ENCODE data around the gene NPAP1.
"Not testable (repeated sequence)": the region's sequence is repeated elsewhere in the genome, so short reads cannot be mapped to it uniquely, and the experiment has no call there.

NPAP1 gene

GRCh38 chr15:24675332-24676144 is at the start of gene NPAP1:
NPAP1 (plus strand) TSS chr15:24675775; CDS start chr15:24675868, 93 bp downstream.
- H3K27me3 Mint-ChIP-seq = no peaks in the 10 kb centered on the region

GRCh38 chr15:24627443-24627842 is 48.1 kb upstream of the NPAP1 start:
- peaks cover 19% of the 10 kb centered on the region for H3K9me3 Mint-ChIP-seq
- H3K4me3 Mint-ChIP-seq = no peak overlapping the region
- H3K27ac Mint-ChIP-seq = no peak overlapping the region
- no peaks in the 10 kb centered on the region for H3K27me3 Mint-ChIP-seq
- no peaks in the 10 kb centered on the region for H3K4me1 Mint-ChIP-seq (ENCODE audit: low read depth)
- H3K36me3 Mint-ChIP-seq (ENCODE audit: low read depth) = no peaks in the 10 kb centered on the region

More at GRCh38 chr15:24675332-24676144, at the start of gene NPAP1:
- no peak within 1 kb of the TSS for H3K27ac Mint-ChIP-seq
- H3K4me3 Mint-ChIP-seq = no peak within 1 kb of the TSS
- H3K4me1 Mint-ChIP-seq (ENCODE audit: low read depth) = no peaks in the 10 kb centered on the region
- H3K9me3 Mint-ChIP-seq = peaks cover 19% of the 10 kb centered on the region
- no peaks in the 10 kb centered on the region for H3K36me3 Mint-ChIP-seq (ENCODE audit: low read depth)

- H3K4me3 Mint-ChIP-seq = no peak overlapping the region
- no peaks in the 10 kb centered on the region for H3K36me3 Mint-ChIP-seq (ENCODE audit: low read depth)
- H3K9me3 Mint-ChIP-seq = peaks cover 34% of the 10 kb centered on the region
- H3K27me3 Mint-ChIP-seq = no peaks in the 10 kb centered on the region
- H3K27ac Mint-ChIP-seq = no peak overlapping the region
- H3K4me1 Mint-ChIP-seq (ENCODE audit: low read depth) = no peaks in the 10 kb centered on the region
These were observed 42.5 kb upstream of the NPAP1 start for GRCh38 chr15:24633082-24633481.

GRCh38 chr15:24639412-24639811 is 36.2 kb upstream of the NPAP1 start:
- not testable (repeated sequence) for H3K27me3 Mint-ChIP-seq; H3K27ac Mint-ChIP-seq; H3K4me1 Mint-ChIP-seq (ENCODE audit: low read depth); H3K36me3 Mint-ChIP-seq (ENCODE audit: low read depth); H3K4me3 Mint-ChIP-seq
- peaks cover 25% of the 10 kb centered on the region for H3K9me3 Mint-ChIP-seq

- Mint-ChIP-seq H3K36me3 (ENCODE audit: low read depth) (no peaks in the 10 kb centered on the region), H3K27ac (no peak overlapping the region), H3K4me3 (no peak overlapping the region), H3K9me3 (peaks cover 14% of the 10 kb centered on the region), H3K4me1 (ENCODE audit: low read depth) (no peaks in the 10 kb centered on the region), H3K27me3 (no peaks in the 10 kb centered on the region)
These were observed 29.9 kb upstream of the NPAP1 start for GRCh38 chr15:24645627-24646026.

- H3K36me3 Mint-ChIP-seq (ENCODE audit: low read depth) = no peaks in the 10 kb centered on the region
- H3K27me3 Mint-ChIP-seq = no peaks in the 10 kb centered on the region
- H3K27ac Mint-ChIP-seq = no peak overlapping the region
- H3K4me1 Mint-ChIP-seq (ENCODE audit: low read depth) = no peaks in the 10 kb centered on the region
- no peak overlapping the region for H3K4me3 Mint-ChIP-seq
- H3K9me3 Mint-ChIP-seq = peaks cover 19% of the 10 kb centered on the region
These were observed 16.0 kb upstream of the NPAP1 start for GRCh38 chr15:24659622-24660021.

- no peak overlapping the region for H3K4me3 Mint-ChIP-seq
- H3K27ac Mint-ChIP-seq = no peak overlapping the region
- peaks cover 13% of the 10 kb centered on the region for H3K9me3 Mint-ChIP-seq
- H3K36me3 Mint-ChIP-seq (ENCODE audit: low read depth) = no peaks in the 10 kb centered on the region
- no peaks in the 10 kb centered on the region for H3K27me3 Mint-ChIP-seq
- no peaks in the 10 kb centered on the region for H3K4me1 Mint-ChIP-seq (ENCODE audit: low read depth)
These were observed 12.6 kb upstream of the NPAP1 start for GRCh38 chr15:24662991-24663390.

GRCh38 chr15:24676431-24676830 is 856 bp downstream of the NPAP1 start:
- no peaks in the 10 kb centered on the region for H3K27me3 Mint-ChIP-seq
- no peak overlapping the region for H3K4me3 Mint-ChIP-seq
- H3K4me1 Mint-ChIP-seq (ENCODE audit: low read depth) = no peaks in the 10 kb centered on the region
- peaks cover 19% of the 10 kb centered on the region for H3K9me3 Mint-ChIP-seq
- no peaks in the 10 kb centered on the region for H3K36me3 Mint-ChIP-seq (ENCODE audit: low read depth)
- H3K27ac Mint-ChIP-seq = no peak overlapping the region

- Mint-ChIP-seq H3K36me3 (ENCODE audit: low read depth) (no peaks in the 10 kb centered on the region), H3K4me1 (ENCODE audit: low read depth) (no peaks in the 10 kb centered on the region), H3K27me3 (no peaks in the 10 kb centered on the region), H3K4me3 (no peak overlapping the region), H3K9me3 (peaks cover 16% of the 10 kb centered on the region), H3K27ac (no peak overlapping the region)
These were observed 2.9 kb downstream of the NPAP1 start for GRCh38 chr15:24678485-24678884.

- Mint-ChIP-seq H3K36me3 (ENCODE audit: low read depth) (no peaks in the 10 kb centered on the region), H3K27me3 (no peaks in the 10 kb centered on the region), H3K9me3 (peaks cover 28% of the 10 kb centered on the region), H3K27ac (no peak overlapping the region), H3K4me1 (ENCODE audit: low read depth) (no peaks in the 10 kb centered on the region), H3K4me3 (no peak overlapping the region)
These were observed 6.4 kb downstream of the NPAP1 start for GRCh38 chr15:24682002-24682401.

- H3K4me1 Mint-ChIP-seq (ENCODE audit: low read depth); H3K27ac Mint-ChIP-seq; H3K36me3 Mint-ChIP-seq (ENCODE audit: low read depth); H3K27me3 Mint-ChIP-seq; H3K4me3 Mint-ChIP-seq: not testable (repeated sequence)
- peaks cover 20% of the 10 kb centered on the region for H3K9me3 Mint-ChIP-seq
These were observed 7.3 kb downstream of the NPAP1 start for GRCh38 chr15:24682905-24683304.

- Mint-ChIP-seq H3K4me3 (no peak overlapping the region), H3K36me3 (ENCODE audit: low read depth) (no peaks in the 10 kb centered on the region), H3K27me3 (no peaks in the 10 kb centered on the region), H3K4me1 (ENCODE audit: low read depth) (no peaks in the 10 kb centered on the region), H3K27ac (no peak overlapping the region), H3K9me3 (peaks cover 19% of the 10 kb centered on the region)
These were observed 8.2 kb downstream of the NPAP1 start for GRCh38 chr15:24683736-24684135.

GRCh38 chr15:24684313-24684712 is 8.7 kb downstream of the NPAP1 start:
- H3K27ac Mint-ChIP-seq = no peak overlapping the region
- H3K36me3 Mint-ChIP-seq (ENCODE audit: low read depth) = no peaks in the 10 kb centered on the region
- no peaks in the 10 kb centered on the region for H3K27me3 Mint-ChIP-seq
- no peak overlapping the region for H3K4me3 Mint-ChIP-seq
- H3K9me3 Mint-ChIP-seq = peaks cover 19% of the 10 kb centered on the region
- H3K4me1 Mint-ChIP-seq (ENCODE audit: low read depth) = no peaks in the 10 kb centered on the region

GRCh38 chr15:24696201-24696600 is 20.6 kb downstream of the NPAP1 start:
- Mint-ChIP-seq H3K27ac (no peak overlapping the region), H3K9me3 (peaks cover 8% of the 10 kb centered on the region), H3K4me1 (ENCODE audit: low read depth) (no peaks in the 10 kb centered on the region), H3K27me3 (no peaks in the 10 kb centered on the region), H3K4me3 (no peak overlapping the region), H3K36me3 (ENCODE audit: low read depth) (no peaks in the 10 kb centered on the region)

- no peak overlapping the region for H3K4me3 Mint-ChIP-seq
- no peaks in the 10 kb centered on the region for H3K27me3 Mint-ChIP-seq
- H3K27ac Mint-ChIP-seq = no peak overlapping the region
- no peaks in the 10 kb centered on the region for H3K4me1 Mint-ChIP-seq (ENCODE audit: low read depth)
- H3K36me3 Mint-ChIP-seq (ENCODE audit: low read depth) = no peaks in the 10 kb centered on the region
- H3K9me3 Mint-ChIP-seq = peaks cover 4% of the 10 kb centered on the region
These were observed 21.3 kb downstream of the NPAP1 start for GRCh38 chr15:24696842-24697241.

Measured in stimulated activated naive CD8-positive, alpha-beta T cell treated with anti-CD3 and anti-CD28 coated beads, Interleukin-15, Interleukin-2, amounts not matched to agents 100 ng/mL and 50 ng/mL, for 24 hours (primary cell).